Measurements from ENCODE around the gene LRRC53. TPM values are rescaled to one million over a fixed set of nuclear protein-coding genes. Genes with fewer than 3 reads are reported as not detected.

The LRRC53 gene
- total and polyA plus RNA-seq, 2 experiments from 2014 or later: not detected

DNA sequence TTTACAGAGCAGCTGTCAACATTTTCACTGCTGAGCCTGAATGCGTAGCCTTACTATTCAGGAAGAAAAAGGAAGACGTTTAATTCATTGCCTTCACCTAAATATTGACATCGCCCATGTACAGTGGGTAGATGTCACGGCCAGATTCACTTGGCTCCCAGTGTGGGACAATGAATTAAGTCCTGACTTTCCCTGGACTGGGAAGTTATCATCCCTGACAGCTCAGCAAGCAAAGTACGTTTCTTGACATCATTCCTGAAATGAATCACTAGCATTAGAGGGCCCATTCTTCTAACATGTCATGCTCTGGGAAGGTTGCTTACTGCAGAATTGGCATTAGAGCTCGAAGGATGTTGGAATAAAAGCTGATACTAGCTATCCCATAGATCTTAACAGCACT, 37.8 kb downstream of the LRRC53 start:
- H3K4me2 ChIP-seq: no peak overlapping the region
- H3K4me3 ChIP-seq: no peak overlapping the region
- H3K27me3 Mint-ChIP-seq (ENCODE audit: insufficient read depth, low read depth, poor library complexity): no peaks in the 10 kb centered on the region
- no peaks in the 10 kb centered on the region for H3K36me3 Mint-ChIP-seq (ENCODE audit: low read depth)
- no peak overlapping the region for H3K27ac Mint-ChIP-seq
- no peaks in the 10 kb centered on the region for H4K20me1 ChIP-seq (replicated peaks; ENCODE audit: insufficient read depth)
- no peak overlapping the region for H3K4me3 Mint-ChIP-seq
- peaks cover 7% of the 10 kb centered on the region; the same call in 1 of the 2 replicates for H3K4me1 ChIP-seq (ENCODE audit: insufficient read depth)
- no peak for TF ChIP-seq NANOG (IDR thresholded peaks at IDR 0.05; ENCODE audit: borderline replicate concordance)
- TF ChIP-seq, protein P1, sequence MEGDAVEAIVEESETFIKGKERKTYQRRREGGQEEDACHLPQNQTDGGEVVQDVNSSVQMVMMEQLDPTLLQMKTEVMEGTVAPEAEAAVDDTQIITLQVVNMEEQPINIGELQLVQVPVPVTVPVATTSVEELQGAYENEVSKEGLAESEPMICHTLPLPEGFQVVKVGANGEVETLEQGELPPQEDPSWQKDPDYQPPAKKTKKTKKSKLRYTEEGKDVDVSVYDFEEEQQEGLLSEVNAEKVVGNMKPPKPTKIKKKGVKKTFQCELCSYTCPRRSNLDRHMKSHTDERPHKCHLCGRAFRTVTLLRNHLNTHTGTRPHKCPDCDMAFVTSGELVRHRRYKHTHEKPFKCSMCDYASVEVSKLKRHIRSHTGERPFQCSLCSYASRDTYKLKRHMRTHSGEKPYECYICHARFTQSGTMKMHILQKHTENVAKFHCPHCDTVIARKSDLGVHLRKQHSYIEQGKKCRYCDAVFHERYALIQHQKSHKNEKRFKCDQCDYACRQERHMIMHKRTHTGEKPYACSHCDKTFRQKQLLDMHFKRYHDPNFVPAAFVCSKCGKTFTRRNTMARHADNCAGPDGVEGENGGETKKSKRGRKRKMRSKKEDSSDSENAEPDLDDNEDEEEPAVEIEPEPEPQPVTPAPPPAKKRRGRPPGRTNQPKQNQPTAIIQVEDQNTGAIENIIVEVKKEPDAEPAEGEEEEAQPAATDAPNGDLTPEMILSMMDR (conservative IDR thresholded peaks at IDR 0.05; ENCODE audit: low read depth in 2 of 2): no peak
- TF ChIP-seq EZH2 (IDR thresholded peaks at IDR 0.05; ENCODE audit: low read depth, unreplicated experiment): no peak
- TF ChIP-seq ZNF331 (CRISPR knock-in tag; IDR thresholded peaks at IDR 0.05; ENCODE audit: low read depth): no peak
- TF ChIP-seq ZNF114 (CRISPR knock-in tag; IDR thresholded peaks at IDR 0.05): no peak
- TF ChIP-seq EZH2phosphoT487 (IDR thresholded peaks at IDR 0.05; ENCODE audit: unreplicated experiment): no peak
- no peak for TF ChIP-seq CREB1 (CRISPR knock-in tag; IDR thresholded peaks at IDR 0.05; ENCODE audit: low read depth)
- TF ChIP-seq JUNB (IDR thresholded peaks at IDR 0.05; ENCODE audit: unreplicated experiment): no peak
- H3K4me1 Mint-ChIP-seq: peaks cover 12% of the 10 kb centered on the region; the same call in 2 of the 3 replicates
- no peaks in the 10 kb centered on the region for H3K27me3 ChIP-seq (ENCODE audit: insufficient read depth)
- no peaks in the 10 kb centered on the region for H3K9me3 Mint-ChIP-seq
- no peaks in the 10 kb centered on the region for H3F3A ChIP-seq (replicated peaks; ENCODE audit: low read depth)
- ATAC-seq (no peak), DNase-seq (ENCODE audit: low spot score) (no peak)
- no peaks in the 10 kb centered on the region for H3K79me2 ChIP-seq (replicated peaks; ENCODE audit: insufficient read depth)
- H3K36me3 ChIP-seq (ENCODE audit: insufficient read depth): no peaks in the 10 kb centered on the region
- no peaks in the 10 kb centered on the region for H3K9me2 ChIP-seq (ENCODE audit: insufficient read depth)
- H3K27ac ChIP-seq (ENCODE audit: low read depth): no peak overlapping the region
- H2AFZ ChIP-seq: no peak overlapping the region

DNA sequence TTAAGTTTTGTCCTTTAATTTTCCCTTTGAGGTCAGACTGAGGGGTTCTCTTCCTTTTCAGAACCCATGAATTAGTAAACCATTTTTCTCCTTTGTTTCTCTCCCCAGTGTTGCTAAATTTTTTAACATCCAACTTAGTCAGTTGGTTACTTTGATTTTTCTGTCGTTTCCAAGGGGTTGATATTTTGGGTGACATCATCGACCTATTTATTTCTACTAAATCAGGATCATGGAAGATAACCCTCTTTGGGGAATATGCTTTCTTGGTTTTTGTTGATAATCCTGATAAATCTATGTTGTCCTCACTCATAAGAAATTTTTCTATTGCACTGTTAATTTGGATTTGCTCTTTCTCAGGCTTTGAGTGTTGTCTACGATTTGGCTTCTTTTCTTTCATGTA, 40.9 kb downstream of the LRRC53 start:
- no peak overlapping the region for H3K4me3 ChIP-seq
- ATAC-seq: no peak
- TF ChIP-seq, protein P2, sequence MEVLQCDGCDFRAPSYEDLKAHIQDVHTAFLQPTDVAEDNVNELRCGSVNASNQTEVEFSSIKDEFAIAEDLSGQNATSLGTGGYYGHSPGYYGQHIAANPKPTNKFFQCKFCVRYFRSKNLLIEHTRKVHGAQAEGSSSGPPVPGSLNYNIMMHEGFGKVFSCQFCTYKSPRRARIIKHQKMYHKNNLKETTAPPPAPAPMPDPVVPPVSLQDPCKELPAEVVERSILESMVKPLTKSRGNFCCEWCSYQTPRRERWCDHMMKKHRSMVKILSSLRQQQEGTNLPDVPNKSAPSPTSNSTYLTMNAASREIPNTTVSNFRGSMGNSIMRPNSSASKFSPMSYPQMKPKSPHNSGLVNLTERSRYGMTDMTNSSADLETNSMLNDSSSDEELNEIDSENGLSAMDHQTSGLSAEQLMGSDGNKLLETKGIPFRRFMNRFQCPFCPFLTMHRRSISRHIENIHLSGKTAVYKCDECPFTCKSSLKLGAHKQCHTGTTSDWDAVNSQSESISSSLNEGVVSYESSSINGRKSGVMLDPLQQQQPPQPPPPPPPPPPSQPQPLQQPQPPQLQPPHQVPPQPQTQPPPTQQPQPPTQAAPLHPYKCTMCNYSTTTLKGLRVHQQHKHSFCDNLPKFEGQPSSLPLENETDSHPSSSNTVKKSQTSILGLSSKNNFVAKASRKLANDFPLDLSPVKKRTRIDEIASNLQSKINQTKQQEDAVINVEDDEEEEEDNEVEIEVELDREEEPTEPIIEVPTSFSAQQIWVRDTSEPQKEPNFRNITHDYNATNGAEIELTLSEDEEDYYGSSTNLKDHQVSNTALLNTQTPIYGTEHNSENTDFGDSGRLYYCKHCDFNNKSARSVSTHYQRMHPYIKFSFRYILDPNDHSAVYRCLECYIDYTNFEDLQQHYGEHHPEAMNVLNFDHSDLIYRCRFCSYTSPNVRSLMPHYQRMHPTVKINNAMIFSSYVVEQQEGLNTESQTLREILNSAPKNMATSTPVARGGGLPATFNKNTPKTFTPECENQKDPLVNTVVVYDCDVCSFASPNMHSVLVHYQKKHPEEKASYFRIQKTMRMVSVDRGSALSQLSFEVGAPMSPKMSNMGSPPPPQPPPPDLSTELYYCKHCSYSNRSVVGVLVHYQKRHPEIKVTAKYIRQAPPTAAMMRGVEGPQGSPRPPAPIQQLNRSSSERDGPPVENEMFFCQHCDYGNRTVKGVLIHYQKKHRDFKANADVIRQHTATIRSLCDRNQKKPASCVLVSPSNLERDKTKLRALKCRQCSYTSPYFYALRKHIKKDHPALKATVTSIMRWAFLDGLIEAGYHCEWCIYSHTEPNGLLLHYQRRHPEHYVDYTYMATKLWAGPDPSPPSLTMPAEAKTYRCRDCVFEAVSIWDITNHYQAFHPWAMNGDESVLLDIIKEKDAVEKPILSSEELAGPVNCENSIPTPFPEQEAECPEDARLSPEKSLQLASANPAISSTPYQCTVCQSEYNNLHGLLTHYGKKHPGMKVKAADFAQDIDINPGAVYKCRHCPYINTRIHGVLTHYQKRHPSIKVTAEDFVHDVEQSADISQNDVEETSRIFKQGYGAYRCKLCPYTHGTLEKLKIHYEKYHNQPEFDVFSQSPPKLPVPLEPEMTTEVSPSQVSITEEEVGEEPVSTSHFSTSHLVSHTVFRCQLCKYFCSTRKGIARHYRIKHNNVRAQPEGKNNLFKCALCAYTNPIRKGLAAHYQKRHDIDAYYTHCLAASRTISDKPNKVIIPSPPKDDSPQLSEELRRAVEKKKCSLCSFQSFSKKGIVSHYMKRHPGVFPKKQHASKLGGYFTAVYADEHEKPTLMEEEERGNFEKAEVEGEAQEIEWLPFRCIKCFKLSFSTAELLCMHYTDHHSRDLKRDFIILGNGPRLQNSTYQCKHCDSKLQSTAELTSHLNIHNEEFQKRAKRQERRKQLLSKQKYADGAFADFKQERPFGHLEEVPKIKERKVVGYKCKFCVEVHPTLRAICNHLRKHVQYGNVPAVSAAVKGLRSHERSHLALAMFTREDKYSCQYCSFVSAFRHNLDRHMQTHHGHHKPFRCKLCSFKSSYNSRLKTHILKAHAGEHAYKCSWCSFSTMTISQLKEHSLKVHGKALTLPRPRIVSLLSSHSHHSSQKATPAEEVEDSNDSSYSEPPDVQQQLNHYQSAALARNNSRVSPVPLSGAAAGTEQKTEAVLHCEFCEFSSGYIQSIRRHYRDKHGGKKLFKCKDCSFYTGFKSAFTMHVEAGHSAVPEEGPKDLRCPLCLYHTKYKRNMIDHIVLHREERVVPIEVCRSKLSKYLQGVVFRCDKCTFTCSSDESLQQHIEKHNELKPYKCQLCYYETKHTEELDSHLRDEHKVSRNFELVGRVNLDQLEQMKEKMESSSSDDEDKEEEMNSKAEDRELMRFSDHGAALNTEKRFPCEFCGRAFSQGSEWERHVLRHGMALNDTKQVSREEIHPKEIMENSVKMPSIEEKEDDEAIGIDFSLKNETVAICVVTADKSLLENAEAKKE (CRISPR knock-in tag; IDR thresholded peaks at IDR 0.05): no peak
- TF ChIP-seq POLR2AphosphoS5 (IDR thresholded peaks at IDR 0.05; ENCODE audit: low read depth): no peak
- TF ChIP-seq EZH2 (IDR thresholded peaks at IDR 0.05; ENCODE audit: low read depth, unreplicated experiment): no peak
- TF ChIP-seq, protein P3, sequence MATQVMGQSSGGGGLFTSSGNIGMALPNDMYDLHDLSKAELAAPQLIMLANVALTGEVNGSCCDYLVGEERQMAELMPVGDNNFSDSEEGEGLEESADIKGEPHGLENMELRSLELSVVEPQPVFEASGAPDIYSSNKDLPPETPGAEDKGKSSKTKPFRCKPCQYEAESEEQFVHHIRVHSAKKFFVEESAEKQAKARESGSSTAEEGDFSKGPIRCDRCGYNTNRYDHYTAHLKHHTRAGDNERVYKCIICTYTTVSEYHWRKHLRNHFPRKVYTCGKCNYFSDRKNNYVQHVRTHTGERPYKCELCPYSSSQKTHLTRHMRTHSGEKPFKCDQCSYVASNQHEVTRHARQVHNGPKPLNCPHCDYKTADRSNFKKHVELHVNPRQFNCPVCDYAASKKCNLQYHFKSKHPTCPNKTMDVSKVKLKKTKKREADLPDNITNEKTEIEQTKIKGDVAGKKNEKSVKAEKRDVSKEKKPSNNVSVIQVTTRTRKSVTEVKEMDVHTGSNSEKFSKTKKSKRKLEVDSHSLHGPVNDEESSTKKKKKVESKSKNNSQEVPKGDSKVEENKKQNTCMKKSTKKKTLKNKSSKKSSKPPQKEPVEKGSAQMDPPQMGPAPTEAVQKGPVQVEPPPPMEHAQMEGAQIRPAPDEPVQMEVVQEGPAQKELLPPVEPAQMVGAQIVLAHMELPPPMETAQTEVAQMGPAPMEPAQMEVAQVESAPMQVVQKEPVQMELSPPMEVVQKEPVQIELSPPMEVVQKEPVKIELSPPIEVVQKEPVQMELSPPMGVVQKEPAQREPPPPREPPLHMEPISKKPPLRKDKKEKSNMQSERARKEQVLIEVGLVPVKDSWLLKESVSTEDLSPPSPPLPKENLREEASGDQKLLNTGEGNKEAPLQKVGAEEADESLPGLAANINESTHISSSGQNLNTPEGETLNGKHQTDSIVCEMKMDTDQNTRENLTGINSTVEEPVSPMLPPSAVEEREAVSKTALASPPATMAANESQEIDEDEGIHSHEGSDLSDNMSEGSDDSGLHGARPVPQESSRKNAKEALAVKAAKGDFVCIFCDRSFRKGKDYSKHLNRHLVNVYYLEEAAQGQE (IDR thresholded peaks at IDR 0.05; ENCODE audit: unreplicated experiment): no peak
- no peak for TF ChIP-seq ZNF114 (CRISPR knock-in tag; IDR thresholded peaks at IDR 0.05)
- TF ChIP-seq CREB1 (CRISPR knock-in tag; IDR thresholded peaks at IDR 0.05; ENCODE audit: low read depth): no peak

More for the DNA sequence above, 40.9 kb downstream of the LRRC53 start:
- no peak overlapping the region for H3K4me3 Mint-ChIP-seq
- peaks cover 7% of the 10 kb centered on the region for H3K4me1 ChIP-seq (ENCODE audit: insufficient read depth)
- peaks cover 22% of the 10 kb centered on the region; the same call in 2 of the 3 replicates for H3K4me1 Mint-ChIP-seq
- H3K4me2 ChIP-seq: no peak overlapping the region
- H3K36me3 Mint-ChIP-seq (ENCODE audit: low read depth): no peaks in the 10 kb centered on the region
- H4K20me1 ChIP-seq (replicated peaks; ENCODE audit: insufficient read depth): no peaks in the 10 kb centered on the region
- H3K27ac ChIP-seq (ENCODE audit: low read depth): no peak overlapping the region
- H3K9me3 Mint-ChIP-seq: no peaks in the 10 kb centered on the region
- H3K36me3 ChIP-seq (ENCODE audit: insufficient read depth): no peaks in the 10 kb centered on the region
- no peaks in the 10 kb centered on the region for H3K27me3 ChIP-seq (ENCODE audit: insufficient read depth)
- no peaks in the 10 kb centered on the region for H3F3A ChIP-seq (replicated peaks; ENCODE audit: low read depth)
- DNase-seq (ENCODE audit: low spot score): no peak
- H3K27ac Mint-ChIP-seq: 0 out of 2 replicates have a peak overlapping the region, but pooled peaks have one; percentile 11
- no peaks in the 10 kb centered on the region for H3K79me2 ChIP-seq (replicated peaks; ENCODE audit: insufficient read depth)
- 0 out of 2 replicates have a peak overlapping the region, but pooled peaks have one; percentile 49 for H2AFZ ChIP-seq
- no peaks in the 10 kb centered on the region for H3K27me3 Mint-ChIP-seq (ENCODE audit: insufficient read depth, low read depth, poor library complexity)
- H3K9me2 ChIP-seq (ENCODE audit: insufficient read depth): no peaks in the 10 kb centered on the region
